ENCODE measurements around the gene MZT2B. TPM values are rescaled to one million over a fixed set of nuclear protein-coding genes. Genes with fewer than 3 reads are reported as not detected.

MZT2B gene
- total and polyA plus RNA-seq, 2 of the 13 experiments (the other 11 are each of a cell fraction or from before 2014, with no cell fraction given): 253 to 410 TPM

DNA sequence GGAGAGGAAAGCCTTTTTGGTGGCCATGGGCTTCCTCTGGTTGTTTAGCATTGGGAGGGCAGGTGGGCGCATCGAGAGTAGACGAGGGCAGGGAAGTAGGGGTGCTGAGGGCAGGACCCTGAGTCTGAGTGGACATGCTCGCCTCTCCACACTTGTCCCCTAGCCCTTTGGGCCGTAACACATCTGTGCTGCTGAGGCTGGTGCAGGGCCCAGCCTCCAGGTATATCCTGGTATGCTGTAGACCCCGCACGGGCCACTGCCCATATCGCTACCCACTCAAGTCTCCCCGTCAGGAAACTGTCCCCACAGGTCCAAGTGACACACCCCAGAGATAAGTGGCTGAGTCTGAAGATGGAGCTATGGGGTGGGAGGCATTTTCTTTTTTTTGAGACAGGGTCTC, 23.4 kb upstream of the MZT2B start:
- Histone ChIP-seq H3K27me3 (ENCODE audit: control insufficient read depth in 1 of 2, insufficient read depth in 2 of 2, low read length in 2 of 2) (no peaks in the 10 kb centered on the region), H3K4me2 (ENCODE audit: low read depth, low read length) (no peak overlapping the region), H3K36me3 (replicated peaks in 1 of 2; ENCODE audit: control insufficient read depth in 1 of 2, insufficient read depth in 2 of 2, low read length in 2 of 2) (peaks cover 14 to 44% of the 10 kb centered on the region in 2 experiments; a peak in 4 of 5 replicates), H4K20me1 (ENCODE audit: insufficient read depth, low read length) (no peaks in the 10 kb centered on the region), H3K4me1 (ENCODE audit: insufficient read depth, low read length) (no peaks in the 10 kb centered on the region), H3K79me2 (ENCODE audit: insufficient read depth, low read length) (no peaks in the 10 kb centered on the region), H3K27ac (ENCODE audit: extremely low read length, insufficient read depth, low read length) (no peak overlapping the region), H3K9ac (ENCODE audit: insufficient read depth, low read depth, low read length) (no peak overlapping the region), H3K9me3 (ENCODE audit: low read length) (no peaks in the 10 kb centered on the region), H3K4me3 (replicated peaks in 1 of 3; ENCODE audit: insufficient read depth in 1 of 3, low read depth in 2 of 3, low read length in 3 of 3) (no peak overlapping the region), H2AFZ (ENCODE audit: low read length) (no peak overlapping the region)
- DNase-seq (ENCODE audit: low spot score) (no peak), ATAC-seq (no peak), FAIRE-seq (no peak)
- intact Hi-C loops (cut with micrococcal nuclease; ENCODE audit: unreplicated experiment): loop anchor here (5.0 kb wide), 1 partner anchor 221 kb away; no protein-coding TSS in a partner anchor
- in situ Hi-C loops (cut with HindIII; ENCODE audit: extremely low pct_ligation_motif_present, low pct_unique_long_range_greater_than_20kb): loop anchor here (10.0 kb wide), 1 partner anchor 176 kb away; no protein-coding TSS in a partner anchor
- WGBS (ENCODE audit: low lambda C conversion rate): 92% methylated on average over 9 of the region's 9 CpGs
- BruUV-seq (replicated peaks): no TSS peak
- ChIA-PET CTCF (ENCODE audit: low intra/inter-chr PET ratio, low total read pairs) (no interaction called here), POLR2A (no interaction called here)
- TF ChIP-seq ZNF75D (CRISPR knock-in tag; IDR thresholded peaks at IDR 0.05; ENCODE audit: borderline replicate concordance): no peak
- TF ChIP-seq ZNF792 (CRISPR knock-in tag; IDR thresholded peaks at IDR 0.05): no peak
- TF ChIP-seq, protein P1, sequence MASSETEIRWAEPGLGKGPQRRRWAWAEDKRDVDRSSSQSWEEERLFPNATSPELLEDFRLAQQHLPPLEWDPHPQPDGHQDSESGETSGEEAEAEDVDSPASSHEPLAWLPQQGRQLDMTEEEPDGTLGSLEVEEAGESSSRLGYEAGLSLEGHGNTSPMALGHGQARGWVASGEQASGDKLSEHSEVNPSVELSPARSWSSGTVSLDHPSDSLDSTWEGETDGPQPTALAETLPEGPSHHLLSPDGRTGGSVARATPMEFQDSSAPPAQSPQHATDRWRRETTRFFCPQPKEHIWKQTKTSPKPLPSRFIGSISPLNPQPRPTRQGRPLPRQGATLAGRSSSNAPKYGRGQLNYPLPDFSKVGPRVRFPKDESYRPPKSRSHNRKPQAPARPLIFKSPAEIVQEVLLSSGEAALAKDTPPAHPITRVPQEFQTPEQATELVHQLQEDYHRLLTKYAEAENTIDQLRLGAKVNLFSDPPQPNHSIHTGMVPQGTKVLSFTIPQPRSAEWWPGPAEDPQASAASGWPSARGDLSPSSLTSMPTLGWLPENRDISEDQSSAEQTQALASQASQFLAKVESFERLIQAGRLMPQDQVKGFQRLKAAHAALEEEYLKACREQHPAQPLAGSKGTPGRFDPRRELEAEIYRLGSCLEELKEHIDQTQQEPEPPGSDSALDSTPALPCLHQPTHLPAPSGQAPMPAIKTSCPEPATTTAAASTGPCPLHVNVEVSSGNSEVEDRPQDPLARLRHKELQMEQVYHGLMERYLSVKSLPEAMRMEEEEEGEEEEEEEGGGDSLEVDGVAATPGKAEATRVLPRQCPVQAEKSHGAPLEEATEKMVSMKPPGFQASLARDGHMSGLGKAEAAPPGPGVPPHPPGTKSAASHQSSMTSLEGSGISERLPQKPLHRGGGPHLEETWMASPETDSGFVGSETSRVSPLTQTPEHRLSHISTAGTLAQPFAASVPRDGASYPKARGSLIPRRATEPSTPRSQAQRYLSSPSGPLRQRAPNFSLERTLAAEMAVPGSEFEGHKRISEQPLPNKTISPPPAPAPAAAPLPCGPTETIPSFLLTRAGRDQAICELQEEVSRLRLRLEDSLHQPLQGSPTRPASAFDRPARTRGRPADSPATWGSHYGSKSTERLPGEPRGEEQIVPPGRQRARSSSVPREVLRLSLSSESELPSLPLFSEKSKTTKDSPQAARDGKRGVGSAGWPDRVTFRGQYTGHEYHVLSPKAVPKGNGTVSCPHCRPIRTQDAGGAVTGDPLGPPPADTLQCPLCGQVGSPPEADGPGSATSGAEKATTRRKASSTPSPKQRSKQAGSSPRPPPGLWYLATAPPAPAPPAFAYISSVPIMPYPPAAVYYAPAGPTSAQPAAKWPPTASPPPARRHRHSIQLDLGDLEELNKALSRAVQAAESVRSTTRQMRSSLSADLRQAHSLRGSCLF (CRISPR knock-in tag; IDR thresholded peaks at IDR 0.05; ENCODE audit: borderline replicate concordance): no peak
- TF ChIP-seq, protein P2, sequence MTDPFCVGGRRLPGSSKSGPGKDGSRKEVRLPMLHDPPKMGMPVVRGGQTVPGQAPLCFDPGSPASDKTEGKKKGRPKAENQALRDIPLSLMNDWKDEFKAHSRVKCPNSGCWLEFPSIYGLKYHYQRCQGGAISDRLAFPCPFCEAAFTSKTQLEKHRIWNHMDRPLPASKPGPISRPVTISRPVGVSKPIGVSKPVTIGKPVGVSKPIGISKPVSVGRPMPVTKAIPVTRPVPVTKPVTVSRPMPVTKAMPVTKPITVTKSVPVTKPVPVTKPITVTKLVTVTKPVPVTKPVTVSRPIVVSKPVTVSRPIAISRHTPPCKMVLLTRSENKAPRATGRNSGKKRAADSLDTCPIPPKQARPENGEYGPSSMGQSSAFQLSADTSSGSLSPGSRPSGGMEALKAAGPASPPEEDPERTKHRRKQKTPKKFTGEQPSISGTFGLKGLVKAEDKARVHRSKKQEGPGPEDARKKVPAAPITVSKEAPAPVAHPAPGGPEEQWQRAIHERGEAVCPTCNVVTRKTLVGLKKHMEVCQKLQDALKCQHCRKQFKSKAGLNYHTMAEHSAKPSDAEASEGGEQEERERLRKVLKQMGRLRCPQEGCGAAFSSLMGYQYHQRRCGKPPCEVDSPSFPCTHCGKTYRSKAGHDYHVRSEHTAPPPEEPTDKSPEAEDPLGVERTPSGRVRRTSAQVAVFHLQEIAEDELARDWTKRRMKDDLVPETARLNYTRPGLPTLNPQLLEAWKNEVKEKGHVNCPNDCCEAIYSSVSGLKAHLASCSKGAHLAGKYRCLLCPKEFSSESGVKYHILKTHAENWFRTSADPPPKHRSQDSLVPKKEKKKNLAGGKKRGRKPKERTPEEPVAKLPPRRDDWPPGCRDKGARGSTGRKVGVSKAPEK (CRISPR knock-in tag; IDR thresholded peaks at IDR 0.05; ENCODE audit: borderline replicate concordance): no peak
- no peak for TF ChIP-seq PHB2 (IDR thresholded peaks at IDR 0.05; ENCODE audit: partially characterized antibody)
- TF ChIP-seq AGO2 (optimal IDR thresholded peaks at IDR 0.05; ENCODE audit: low read depth, low read length): no peak
- TF ChIP-seq, protein P3, sequence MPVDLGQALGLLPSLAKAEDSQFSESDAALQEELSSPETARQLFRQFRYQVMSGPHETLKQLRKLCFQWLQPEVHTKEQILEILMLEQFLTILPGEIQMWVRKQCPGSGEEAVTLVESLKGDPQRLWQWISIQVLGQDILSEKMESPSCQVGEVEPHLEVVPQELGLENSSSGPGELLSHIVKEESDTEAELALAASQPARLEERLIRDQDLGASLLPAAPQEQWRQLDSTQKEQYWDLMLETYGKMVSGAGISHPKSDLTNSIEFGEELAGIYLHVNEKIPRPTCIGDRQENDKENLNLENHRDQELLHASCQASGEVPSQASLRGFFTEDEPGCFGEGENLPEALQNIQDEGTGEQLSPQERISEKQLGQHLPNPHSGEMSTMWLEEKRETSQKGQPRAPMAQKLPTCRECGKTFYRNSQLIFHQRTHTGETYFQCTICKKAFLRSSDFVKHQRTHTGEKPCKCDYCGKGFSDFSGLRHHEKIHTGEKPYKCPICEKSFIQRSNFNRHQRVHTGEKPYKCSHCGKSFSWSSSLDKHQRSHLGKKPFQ (CRISPR knock-in tag; IDR thresholded peaks at IDR 0.05; ENCODE audit: insufficient replicate concordance): no peak
- TF ChIP-seq ZBTB7B (CRISPR knock-in tag; IDR thresholded peaks at IDR 0.05): no peak
- no peak for TF ChIP-seq RFXANK (CRISPR knock-in tag; IDR thresholded peaks at IDR 0.05)
- no peak for TF ChIP-seq ZKSCAN5 (CRISPR knock-in tag; IDR thresholded peaks at IDR 0.05)
- TF ChIP-seq SMAD3 (CRISPR knock-in tag; IDR thresholded peaks at IDR 0.05): no peak
- no peak for TF ChIP-seq SAFB2 (CRISPR knock-in tag; IDR thresholded peaks at IDR 0.05; ENCODE audit: borderline replicate concordance, low read depth)

Measured in HepG2 (cell line).